ENCODE results near the gene BANF2. TPM values are rescaled to one million over a fixed set of nuclear protein-coding genes. Genes with fewer than 3 reads are reported as not detected.

The BANF2 gene
- total and polyA plus RNA-seq, 2 of the 13 experiments (the other 11 are each of a cell fraction or from before 2014, with no cell fraction given), result 0.35 TPM; not detected in 1

- TF ChIP-seq ZNF142 (CRISPR knock-in tag; IDR thresholded peaks at IDR 0.05) (0 out of 2 replicates have a peak, but pooled peaks have one; percentile 18), AGO1 (IDR thresholded peaks at IDR 0.05; ENCODE audit: low read depth, low read length, poor library complexity, severe bottlenecking) (peak; percentile 78), ZNF674 (CRISPR knock-in tag; IDR thresholded peaks at IDR 0.05; ENCODE audit: low read depth) (no peak), KDM3A (CRISPR knock-in tag; IDR thresholded peaks at IDR 0.05; ENCODE audit: low read depth) (peak; percentile 64; the same call in 1 of the 2 replicates), ZNF451 (CRISPR knock-in tag; IDR thresholded peaks at IDR 0.05) (no peak), ZNF652 (CRISPR knock-in tag; IDR thresholded peaks at IDR 0.05; ENCODE audit: borderline replicate concordance, low read depth) (no peak), SNAI1 (CRISPR knock-in tag; IDR thresholded peaks at IDR 0.05; ENCODE audit: borderline replicate concordance) (no peak), ZNF460 (CRISPR knock-in tag; IDR thresholded peaks at IDR 0.05; ENCODE audit: borderline replicate concordance) (no peak; the same call in 1 of the 2 replicates), ZNF839 (CRISPR knock-in tag; IDR thresholded peaks at IDR 0.05; ENCODE audit: borderline replicate concordance) (0 out of 2 replicates have a peak, but pooled peaks have one; percentile 29), ZNF558 (CRISPR knock-in tag; IDR thresholded peaks at IDR 0.05; ENCODE audit: borderline replicate concordance) (no peak; the same call in 1 of the 2 replicates), ZFP90 (CRISPR knock-in tag; IDR thresholded peaks at IDR 0.05; ENCODE audit: borderline replicate concordance) (peak; percentile 85; the same call in 1 of the 2 replicates), ZNF280D (CRISPR knock-in tag; IDR thresholded peaks at IDR 0.05) (peak; percentile 63; the same call in 1 of the 2 replicates), SMAD1 (CRISPR knock-in tag; IDR thresholded peaks at IDR 0.05; ENCODE audit: borderline replicate concordance, low read depth) (no peak), ZNF510 (CRISPR knock-in tag; IDR thresholded peaks at IDR 0.05; ENCODE audit: low read depth) (no peak)
- TF ChIP-seq, protein P1, sequence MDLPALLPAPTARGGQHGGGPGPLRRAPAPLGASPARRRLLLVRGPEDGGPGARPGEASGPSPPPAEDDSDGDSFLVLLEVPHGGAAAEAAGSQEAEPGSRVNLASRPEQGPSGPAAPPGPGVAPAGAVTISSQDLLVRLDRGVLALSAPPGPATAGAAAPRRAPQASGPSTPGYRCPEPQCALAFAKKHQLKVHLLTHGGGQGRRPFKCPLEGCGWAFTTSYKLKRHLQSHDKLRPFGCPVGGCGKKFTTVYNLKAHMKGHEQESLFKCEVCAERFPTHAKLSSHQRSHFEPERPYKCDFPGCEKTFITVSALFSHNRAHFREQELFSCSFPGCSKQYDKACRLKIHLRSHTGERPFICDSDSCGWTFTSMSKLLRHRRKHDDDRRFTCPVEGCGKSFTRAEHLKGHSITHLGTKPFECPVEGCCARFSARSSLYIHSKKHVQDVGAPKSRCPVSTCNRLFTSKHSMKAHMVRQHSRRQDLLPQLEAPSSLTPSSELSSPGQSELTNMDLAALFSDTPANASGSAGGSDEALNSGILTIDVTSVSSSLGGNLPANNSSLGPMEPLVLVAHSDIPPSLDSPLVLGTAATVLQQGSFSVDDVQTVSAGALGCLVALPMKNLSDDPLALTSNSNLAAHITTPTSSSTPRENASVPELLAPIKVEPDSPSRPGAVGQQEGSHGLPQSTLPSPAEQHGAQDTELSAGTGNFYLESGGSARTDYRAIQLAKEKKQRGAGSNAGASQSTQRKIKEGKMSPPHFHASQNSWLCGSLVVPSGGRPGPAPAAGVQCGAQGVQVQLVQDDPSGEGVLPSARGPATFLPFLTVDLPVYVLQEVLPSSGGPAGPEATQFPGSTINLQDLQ (CRISPR knock-in tag; IDR thresholded peaks at IDR 0.05), result peak; percentile 89; the same call in 1 of the 2 replicates
Measured at GRCh38 chr20:17679941-17680835, 19.6 kb upstream of the BANF2 start (continued).

All from HepG2 (cell line).